Smooth muscle cell of the brain vasculature (primary cell): ENCODE results near the gene RAD51AP2.
"Not testable (repeated sequence)": the region's sequence is repeated elsewhere in the genome, so short reads cannot be mapped to it uniquely, and the experiment has no call there.

Source experiments
- DNase-seq: peaks from one replicate; pipeline ENCODE4 v3.0.0-alpha.2; 2012; ENCODE audit warnings: low read depth, low spot score

RAD51AP2 gene

DNA sequence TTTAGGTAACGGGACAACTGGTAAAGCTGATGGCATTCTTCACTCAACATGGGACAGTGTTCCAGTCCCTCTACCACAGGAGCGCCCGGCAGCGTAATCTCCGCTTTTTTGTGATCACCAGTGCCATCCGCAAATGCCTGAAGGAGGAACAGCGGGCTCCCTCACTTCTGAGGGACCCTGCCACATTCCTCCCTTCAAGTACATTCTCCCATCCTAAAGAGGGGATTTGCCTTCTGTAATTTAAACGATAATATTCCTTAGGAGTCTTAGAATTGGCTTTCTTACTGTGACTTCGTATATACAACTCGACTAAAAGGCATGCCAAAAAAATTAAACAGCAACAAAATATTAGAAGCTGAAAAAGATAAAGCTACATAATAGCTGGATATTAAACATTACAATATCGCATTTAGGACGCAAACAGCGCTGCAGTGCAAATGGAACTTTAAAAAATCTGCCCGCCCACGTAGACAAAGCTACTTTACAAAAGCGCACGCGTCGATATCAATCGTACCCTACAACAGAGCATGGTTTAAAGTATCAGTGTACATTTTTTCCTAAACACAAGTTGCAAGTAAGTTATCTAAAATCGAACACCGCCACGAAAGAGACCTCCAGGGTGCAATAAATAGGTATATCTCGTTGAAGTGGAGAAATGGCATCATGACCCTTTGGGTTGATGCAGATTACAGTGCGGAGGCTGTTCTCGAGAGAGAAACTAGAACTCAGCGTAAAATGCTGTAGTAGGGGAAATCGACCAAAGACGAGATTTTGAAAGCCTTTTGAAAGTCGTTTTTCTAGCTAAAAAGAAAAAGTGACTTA is 20.0 kb upstream of the RAD51AP2 start:
- DNase-seq = no peak

DNA sequence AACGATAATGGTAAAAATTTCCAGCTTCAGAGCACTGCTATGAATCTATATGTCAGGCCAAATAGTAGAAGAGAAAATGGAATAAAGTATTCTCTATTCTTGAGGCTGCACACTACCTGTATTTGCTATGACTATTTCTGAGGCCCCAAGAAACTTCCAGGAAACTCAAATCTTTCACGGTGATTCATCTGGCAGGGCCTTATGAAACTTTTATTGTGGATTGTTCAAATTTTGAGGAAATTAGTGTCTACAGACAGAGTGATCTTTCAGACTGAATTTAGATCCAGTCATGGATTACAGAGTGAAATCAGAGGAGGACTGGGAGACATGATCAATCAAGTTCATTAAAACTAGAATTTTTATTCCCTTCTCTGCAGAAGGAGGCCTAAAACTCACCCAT is 18.2 kb upstream of the RAD51AP2 start:
- DNase-seq = no peak

DNA sequence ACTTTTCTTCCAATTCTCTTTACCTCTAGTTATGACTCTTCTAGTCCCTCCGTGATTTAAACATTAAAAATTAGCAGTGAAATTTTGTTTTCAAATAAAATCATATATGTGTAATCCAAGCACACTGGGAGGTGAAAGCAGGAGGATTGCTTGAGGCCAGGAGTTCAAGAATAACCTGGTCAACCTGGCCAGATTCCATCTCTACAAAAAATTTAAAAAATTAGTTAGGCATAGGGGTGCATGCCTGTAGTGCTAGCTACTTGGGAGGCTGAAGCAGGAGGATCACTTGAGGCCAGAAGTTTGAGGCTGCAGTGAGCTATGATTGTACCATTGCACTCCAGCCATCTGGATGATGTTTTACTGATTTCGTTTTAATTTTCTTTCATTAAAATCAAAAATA is 15.3 kb upstream of the RAD51AP2 start:
- no peak for DNase-seq

DNA sequence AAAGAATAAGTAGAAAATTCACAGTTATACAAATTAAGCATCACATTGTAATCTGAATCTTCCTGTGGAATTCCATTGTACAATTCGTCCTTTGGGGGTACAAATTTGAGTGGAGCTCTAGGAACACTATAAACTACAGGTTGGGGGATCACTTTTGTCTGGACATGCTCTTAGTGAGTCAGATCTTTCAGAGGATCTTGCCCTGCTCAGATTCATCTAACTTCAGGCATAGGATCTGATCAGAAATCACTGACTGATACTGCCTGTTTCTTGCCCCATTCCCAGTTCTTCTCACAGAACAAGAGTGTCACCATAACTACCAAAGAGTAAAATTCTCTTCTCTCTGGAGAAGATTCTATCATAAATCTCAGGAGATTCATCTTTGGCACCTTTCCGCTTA is 11.5 kb upstream of the RAD51AP2 start:
- no peak for DNase-seq

DNA sequence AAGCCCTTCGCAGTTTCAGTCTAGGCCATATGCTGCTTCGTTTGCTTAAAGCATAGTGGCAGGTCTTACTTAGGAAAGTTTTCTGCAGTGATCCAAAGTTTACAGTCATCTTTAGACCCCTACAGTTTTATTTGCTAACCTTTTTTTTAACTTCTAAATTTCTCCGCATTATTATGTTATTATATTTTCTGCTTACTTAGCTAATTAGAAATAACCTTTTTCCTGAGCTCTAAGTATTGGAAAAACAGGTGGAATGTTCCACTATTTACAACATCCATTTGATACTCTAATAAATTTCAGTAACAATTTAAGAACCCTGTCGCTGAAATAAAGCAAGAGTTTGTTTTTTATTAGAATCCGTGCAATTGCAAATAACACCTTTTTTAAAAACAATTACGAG is 4.1 kb upstream of the RAD51AP2 start:
- DNase-seq = no peak

DNA sequence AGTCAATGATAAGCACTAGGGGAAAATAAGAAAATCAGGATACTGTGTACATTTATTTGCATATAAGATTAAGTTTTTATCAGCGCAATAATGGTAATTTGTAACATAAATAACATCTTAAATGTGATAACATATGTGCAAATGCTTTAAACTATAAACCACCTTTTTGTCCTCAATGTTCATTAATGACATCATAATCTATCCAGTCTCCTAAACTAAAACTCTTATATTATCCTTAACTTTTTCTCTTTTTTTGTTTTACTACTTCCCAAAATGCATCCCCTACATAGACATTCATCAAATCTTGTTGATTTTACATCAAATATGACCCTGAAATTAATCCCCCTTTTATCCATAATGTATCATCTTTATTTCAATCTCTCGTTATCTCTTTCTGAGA is 3.4 kb upstream of the RAD51AP2 start:
- DNase-seq = no peak

DNA sequence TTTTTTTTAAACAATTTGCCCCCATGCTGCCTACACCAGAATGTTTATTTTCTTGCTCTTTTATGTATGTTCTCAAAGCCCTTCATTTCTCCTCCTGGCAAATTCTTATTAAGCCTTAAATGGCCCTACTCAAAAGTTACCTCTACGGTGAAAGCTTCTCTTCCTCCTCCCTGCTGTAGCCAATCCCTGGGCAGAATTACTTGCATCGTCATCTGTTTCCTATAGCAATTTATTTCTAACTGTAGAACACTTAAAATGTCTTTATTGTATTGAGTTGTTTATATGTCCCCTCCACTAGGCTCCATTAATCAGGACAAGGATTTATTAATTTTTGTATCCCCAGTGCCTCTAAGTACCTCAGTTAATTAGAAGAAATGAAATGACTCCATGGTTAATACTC is 2.5 kb upstream of the RAD51AP2 start:
- no peak for DNase-seq

DNA sequence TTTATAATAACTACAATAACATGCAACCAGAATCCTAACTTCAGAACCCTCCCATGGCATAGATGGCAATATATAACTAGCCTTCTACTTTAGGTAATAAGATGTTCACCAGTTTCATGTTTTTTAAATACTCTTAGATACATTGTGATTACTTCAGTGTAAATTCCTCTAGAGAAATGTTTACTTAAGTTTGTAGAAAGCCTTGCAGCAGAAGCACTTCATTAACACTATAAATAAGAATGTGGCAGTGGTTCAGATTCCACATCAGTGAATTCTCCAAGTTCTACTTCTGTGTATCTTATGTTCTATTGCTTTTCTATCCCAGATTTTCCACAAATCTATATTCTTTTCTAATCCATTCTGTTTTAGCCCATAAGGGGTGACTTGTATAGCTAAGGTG is 1.2 kb upstream of the RAD51AP2 start:
- no peak for DNase-seq

DNA sequence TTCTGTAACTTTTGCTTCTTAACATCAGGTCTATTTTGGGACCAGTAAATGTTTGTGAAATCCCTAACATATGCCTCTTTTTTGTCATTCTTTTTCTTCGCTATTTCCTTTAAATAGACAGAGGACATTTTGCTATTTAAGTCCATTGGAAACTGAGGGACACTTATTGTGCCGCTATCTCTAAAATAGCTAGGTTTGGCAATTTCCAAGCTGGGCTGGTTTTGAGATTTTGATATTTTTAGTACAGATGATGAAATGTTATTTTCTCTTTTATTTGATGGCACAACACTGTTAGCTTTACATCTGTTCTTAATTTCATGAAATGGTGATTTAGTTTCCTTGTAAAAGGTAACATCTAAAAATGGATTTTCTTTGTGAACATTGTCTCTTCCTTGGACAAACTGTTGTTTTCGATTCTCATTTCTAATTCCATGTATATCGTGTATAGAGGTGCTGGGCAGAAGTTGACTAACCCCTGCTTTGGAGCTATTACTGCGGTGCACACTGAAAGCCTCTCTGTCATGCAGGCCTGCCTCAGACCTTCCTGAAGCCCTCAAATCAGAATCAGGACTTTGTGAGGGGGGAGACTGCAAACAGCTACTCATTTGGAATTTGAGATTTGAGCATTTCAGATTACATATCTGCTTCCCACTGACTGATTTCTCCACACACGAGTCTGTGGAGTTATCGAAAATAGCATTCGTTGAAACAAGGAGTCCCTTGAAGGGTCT is 594 bp downstream of the RAD51AP2 start:
- no peak for DNase-seq

DNA sequence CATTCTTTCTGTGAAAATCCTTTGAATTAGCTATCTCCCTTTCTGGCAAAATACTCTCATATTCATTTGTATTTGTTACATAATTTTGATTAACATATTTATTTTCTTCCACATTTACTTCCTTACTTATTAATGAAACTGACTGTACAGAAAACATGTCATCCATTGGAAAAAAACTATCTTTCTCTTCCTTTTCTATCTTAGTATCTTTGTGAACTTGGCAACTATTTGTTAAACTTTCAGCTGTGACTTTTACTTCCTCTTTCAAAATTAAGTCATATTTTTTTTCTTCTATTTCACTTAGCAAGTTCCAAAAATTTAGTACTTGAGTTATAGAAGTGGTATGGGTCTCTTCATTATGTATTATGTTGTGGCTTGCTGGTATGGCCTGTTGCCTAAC is 2.6 kb downstream of the RAD51AP2 start:
- no peak for DNase-seq

DNA sequence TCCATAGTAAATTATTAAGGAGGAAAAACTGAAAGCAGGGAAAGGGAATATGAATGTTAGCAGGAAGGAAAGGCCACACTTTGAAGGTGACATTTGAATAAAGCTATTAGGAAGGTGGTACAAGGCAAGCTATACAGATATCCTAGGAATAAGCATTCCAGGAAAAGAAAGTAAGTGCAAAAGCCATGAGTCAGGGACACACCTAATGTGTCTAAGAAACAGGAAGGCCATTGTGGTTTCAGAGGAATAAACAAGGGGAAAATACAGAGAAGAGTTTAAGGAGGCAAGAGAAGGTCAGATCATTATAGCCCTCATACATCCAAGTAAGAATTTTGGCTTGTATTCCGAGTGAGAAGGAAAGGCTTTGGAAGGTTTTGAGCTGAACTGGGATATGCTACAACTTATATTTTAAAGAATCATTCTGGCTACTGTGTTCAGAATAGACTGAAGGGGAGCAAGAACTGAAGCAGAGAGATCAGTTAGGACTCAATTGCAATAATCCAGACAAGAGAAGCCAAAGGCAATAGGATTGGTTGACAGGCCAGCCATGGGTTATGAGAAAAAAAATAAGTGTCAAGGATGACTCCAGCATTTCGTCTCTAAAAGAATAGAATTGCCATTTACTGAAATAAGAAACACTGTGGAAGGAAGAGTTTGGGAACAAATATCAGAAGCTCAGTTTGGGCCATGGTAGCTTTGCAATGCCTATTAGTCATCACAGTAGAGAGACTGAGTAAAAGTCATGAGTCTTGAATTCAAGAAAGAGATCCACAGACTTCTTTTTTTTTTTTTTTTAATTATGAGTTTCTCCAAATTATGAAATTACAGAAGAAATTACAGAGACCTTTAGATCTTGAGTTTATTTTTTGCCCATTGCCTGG is 11.3 kb downstream of the RAD51AP2 start:
- DNase-seq = no peak

DNA sequence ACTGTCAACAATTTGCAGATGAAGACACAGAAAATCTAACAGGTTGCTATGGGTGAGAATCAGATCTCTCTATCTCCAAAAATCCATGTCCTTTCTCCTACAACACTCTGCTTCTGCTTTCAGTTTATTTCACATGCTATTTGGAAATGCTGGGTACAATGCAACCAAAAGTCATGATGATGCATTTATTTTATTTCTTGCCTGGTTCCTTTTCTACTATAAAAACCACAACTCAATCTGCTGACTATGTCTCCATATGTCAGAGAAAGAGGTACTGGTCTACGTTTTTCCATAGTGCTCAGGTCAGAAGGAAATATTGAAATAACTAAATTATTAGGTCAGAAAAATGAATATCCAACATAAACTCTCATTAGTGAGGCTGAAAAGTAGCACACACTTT is 20.5 kb downstream of the RAD51AP2 start:
- no peak for DNase-seq

DNA sequence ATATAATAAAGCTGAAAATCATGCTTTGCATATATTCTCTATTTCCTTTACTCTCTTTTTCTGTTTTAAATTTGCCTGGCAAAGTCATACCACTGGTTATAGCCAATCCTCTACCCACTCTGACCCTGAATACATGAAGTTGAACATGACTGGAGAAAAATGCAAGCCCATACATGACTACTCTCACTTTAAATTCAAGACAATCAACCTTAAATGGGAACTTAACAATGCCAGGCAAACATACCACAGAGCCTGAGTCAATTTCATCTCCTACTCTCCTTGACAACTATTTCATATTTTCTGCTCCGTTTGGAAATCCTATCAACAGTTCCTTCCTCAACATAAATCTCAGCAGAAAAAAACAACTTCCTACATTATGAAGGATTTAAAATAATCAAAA is 22.6 kb downstream of the RAD51AP2 start:
- DNase-seq = no peak

DNA sequence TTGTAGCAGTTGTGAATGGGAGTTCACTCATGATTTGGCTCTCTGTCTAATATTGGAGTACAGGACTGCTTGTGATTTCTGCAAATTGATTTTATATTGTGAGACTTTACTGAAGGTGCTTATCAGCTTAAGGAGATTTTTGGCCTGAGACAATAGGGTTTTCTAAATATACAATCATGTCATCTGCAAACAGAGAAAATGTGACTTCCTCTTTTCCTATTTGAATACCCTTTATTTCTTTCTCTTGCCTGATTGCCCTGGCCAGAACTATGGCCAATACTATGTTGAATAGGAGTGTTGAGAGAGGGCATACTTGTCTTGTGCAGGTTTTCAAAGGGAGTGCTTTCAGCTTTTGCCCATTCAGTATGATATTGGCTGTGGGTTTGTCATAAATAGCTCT is 28.1 kb downstream of the RAD51AP2 start:
- not testable (repeated sequence) for DNase-seq

DNA sequence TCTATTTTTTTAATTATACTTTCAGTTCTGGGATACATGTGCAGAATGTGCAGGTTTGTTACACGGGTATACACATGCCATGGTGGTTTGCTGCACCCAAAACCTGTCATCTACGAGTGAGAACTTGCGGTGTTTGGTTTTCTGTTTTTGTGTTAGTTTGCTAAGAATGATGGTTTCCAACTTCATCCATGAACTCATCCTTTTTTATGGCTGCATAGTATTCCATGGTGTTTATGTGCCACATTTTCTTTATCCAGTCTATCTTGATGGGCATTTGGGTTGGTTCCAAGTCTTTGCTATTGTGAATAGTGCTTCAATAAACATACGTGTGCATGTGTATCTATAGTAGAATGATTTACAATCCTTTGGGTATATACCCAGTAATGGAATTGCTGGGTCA is 29.6 kb downstream of the RAD51AP2 start:
- DNase-seq = not testable (repeated sequence)

DNA sequence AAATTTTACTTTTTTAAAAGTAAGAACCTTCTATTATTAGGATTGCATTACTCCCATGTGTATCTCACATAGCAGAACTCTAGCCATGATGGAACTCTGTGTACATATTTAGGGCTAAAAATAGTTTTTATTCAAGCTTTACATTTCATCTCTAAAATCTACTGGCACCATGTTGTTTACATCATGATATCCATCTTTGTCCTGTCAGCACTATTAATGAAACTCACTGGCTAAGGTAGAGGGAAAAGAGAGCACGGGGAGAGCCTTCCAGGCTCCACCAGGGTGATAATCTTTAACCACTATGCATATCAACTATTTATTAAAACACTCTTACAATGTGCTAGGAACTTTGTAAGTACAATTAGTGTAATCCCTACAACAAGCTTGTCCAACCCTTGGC is 34.7 kb downstream of the RAD51AP2 start:
- no peak for DNase-seq

DNA sequence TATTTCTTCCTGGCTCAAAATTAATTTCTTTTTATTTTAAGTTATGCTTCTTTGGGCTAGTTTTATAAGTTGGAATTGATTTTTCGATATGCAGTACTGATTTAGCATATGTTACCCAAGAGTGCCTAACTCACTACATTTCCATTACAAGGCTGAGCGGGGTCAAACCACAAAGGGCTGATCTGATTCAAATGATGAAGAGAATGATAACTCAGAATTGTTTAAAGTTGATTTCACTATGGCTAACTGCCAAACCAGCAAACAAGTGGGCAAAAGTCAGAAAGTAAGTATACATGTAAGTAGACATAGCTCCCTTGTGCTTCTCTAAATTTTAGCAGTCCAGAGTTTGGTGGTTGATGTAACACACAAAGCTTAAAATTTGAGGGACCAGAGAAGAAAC is 35.6 kb downstream of the RAD51AP2 start:
- DNase-seq = no peak

DNA sequence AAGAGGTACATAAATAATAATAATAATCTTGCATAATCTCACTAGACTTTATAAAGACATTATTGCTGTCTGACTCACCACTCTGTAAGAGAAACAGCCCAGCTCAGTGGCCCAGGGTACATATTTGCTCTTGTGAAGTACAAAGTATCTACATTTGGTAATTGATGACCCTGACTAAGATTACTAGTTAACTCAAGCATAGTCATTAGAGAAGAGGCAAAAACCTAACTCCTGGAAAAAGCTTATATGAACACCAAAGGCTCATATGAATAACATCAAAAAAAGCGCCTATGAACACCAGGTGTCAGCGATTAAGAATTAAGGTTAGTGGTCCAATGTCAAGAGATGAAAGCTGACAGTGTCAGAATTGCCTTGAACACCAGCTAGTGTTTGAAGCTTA is 38.4 kb downstream of the RAD51AP2 start:
- DNase-seq = no peak

DNA sequence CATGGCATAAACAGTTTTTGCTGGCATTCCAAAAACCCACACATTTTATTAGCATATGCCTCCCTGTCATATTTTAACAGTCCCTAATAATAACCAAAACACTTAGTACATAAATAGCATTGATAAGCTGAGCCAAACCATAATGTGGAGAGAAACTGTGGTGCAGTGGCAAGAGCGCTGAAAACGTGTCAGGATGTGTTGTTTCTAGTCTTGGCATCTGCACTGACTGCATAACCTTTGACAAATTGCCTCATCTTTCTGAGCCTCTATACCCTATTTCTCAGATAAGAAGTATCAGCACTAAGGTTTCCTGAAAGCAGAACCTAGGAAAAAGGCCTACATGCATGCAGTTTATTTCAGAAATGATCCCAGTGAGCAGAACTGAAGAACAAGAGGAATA is 41.4 kb downstream of the RAD51AP2 start:
- no peak for DNase-seq

DNA sequence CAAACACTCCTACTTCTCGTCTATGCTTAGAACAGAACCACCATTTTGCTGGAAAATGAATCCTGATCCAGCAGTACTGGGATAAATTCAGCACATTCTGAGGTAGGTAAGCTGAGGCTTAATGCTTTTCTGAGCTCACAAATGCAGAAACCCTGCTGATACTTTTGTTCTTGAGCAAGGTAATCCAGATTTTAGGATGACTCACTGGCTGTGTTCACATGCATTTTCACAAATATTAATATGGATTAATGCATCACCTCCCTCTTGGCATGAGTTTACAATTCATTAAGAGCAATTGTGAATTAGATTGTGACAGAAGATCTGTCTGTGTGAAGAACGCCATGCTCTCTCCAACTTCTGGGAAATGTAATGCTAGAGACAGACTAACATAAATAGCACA is 42.2 kb downstream of the RAD51AP2 start:
- no peak for DNase-seq

DNA sequence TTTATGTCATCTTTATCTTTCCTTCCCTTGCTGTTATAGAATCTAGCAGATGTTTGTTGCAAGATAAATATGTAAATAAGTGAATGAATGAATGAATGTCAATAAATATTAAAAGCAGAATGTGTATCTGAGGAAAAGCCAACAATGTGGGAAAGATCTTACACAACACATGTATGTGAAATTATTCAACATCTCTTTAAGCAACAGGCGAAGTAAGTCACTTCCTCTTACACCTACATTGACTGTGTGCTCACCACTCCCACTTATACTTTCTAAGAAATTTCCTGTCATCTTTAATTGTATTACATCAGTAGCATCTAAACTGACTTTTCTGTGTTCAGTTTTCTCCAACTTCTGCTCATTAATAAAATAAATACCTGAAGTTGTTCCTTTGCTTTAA is 43.0 kb downstream of the RAD51AP2 start:
- DNase-seq = no peak

DNA sequence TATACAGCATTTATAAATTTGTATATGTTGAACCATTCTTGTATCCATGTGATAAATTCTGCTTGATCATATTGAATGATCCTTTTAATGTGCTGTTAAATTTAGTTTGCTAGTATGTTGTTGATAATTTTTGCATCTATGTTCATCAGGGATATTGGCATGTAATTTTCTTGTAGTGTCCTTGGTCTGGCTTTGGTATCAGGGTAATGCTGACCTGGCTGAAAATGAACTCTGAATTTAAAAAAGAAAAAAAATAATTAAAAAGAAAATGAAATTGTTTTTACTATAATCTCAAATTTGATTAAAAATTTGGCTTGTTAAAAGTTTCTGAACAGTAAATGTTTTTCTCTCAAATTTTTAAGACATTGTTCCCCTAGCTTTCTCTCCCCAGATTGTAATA is 46.3 kb downstream of the RAD51AP2 start:
- no peak for DNase-seq
